ELR (cell line): ENCODE results near the gene BBIP1.
"Not testable (repeated sequence)": the region's sequence is repeated elsewhere in the genome, so short reads cannot be mapped to it uniquely, and the experiment has no call there.

Source experiments
- DNase-seq: peaks from one replicate; pipeline ENCODE4 v3.0.0-alpha.2; 2015; ENCODE audit warnings: low read depth

BBIP1 gene

DNA sequence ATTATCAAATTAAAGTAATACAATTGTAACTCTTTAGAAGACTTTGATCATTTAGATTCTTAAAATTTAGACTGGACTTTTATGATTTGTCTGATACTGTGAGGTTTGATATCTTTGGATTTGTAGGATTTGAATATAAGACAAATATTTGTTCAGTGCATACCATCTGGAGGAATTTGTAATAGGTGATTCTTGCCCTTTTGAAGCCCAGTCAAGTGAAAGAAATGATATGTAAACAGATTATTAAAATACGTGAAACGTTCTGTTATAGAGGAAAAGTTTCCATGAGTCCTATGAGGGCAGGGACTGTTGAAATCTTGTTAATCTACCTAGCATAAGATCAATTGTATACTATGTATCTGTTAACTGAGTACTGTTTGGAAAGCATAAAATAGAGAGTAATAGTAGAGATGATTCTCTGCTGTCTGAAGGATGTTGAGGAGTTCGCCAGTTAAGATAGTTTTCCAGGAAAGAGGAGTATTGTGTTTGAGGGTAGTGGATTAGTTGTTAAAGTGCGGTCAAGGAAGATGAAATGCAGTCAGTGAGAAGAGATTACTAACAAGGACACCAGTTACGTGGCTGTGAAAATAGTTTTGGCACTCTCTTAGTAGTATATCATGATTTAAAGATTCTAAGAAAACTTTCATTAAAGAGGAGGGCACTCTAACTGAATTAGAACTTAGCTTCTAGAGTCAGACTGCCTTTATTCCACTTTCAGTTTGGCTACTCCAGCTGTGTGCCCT is 32.9 kb downstream of the BBIP1 start:
- DNase-seq, result no peak

DNA sequence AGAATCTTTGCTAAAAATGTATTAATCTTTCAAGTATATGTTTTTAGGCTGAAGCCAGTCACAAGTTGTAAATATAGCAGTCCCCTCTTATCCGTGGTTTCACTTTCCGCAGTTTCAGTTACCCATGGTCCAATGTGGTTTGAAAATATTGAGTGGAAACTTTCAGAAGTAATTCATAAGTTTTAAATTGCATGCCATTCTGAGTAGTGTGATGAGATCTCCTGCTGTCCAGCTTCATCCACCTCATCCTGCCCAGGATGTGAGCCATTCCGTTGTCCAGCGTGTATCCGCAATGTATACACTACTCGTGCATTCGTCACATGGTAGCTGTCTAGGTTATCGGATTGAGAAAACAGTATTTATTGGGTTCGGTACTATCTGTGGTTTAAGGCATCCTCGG is 35.1 kb downstream of the BBIP1 start:
- DNase-seq, result no peak

DNA sequence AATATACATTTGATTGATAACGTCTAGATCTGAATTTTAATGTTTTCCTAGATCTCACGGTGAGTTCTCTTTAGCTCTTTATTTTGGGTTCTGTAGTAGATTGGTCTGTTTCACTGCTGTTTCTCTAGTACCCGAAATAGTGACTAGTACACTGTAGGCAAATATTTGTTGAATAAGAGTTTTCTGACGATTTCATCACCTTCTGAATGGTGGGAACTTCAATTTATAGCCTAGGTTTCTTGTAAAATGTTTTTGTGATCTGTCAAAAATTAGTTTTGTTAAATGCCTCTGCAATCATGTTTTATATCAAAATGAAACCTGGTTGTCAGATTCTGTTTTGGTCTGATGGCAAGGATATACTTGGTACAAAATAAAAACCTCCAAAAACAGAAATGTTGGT is 37.1 kb downstream of the BBIP1 start:
- no peak for DNase-seq

DNA sequence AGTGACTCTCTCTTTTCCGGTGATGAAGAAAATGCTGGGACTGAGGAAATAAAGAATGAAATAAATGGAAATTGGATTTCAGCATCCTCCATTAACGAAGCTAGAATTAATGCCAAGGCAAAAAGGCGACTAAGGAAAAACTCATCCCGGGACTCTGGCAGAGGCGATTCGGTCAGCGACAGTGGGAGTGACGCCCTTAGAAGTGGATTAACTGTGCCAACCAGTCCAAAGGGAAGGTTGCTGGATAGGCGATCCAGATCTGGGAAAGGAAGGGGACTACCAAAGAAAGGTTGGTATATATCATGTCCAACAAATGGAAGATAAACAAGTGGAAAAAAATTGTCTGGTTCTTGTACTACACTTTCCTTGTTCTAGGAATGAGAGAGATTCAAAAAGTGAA is 37.7 kb downstream of the BBIP1 start:
- no peak for DNase-seq

DNA sequence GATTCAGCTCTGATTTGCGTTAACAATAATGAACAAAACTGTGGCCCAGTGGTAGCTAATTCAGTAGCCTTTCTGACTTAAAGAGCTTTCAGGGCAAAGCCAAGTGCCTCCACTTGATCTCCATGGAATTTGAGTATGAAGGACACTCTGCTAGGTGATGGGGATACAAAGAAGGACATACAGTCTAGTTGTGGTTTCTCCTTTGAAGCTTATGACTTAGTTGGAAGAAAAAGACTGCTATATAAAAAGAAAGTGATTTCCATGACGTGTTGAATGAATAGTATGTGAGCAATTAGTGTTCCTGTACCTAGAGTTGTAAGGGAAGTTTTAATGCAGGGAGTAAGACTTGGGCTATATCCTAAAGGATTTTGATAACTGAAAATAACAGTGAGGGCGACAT is 39.0 kb downstream of the BBIP1 start:
- DNase-seq, result no peak

DNA sequence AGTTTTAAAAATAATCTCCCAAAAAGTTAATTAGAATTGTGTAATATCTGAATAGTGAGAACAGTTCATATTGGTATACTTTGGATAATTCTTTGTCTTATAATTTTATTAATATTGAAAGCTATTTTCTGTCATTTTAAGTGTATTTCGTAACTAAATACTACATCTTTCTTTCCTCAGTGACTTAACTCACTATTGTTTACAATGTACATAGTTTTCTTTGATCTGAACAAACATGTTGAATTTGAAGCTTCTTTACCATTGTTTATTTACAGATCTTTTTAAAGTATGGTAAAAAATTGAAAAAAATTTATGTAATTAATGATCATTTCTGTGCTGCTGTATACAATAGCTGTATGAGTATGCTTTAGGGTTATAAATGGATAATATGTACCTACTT is 42.2 kb downstream of the BBIP1 start:
- no peak for DNase-seq

DNA sequence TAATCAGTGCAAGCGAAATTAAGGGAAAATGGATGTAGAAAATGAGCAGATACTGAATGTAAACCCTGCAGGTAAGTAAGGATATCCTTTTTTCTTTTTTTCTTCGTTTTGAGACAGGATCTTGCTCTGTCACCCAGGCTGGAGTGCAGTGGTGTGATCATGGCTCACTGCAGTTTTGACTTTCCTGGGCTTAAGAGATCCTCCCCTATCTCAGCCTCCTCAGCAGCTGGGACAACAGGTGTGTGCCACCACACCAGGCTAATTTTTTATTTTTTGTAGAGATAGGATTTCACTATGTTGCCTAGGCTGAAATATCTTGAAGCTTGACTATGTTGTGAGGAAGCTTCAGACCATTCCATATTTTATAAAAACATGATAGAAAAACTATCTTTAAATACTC is 43.0 kb downstream of the BBIP1 start:
- DNase-seq, result no peak

DNA sequence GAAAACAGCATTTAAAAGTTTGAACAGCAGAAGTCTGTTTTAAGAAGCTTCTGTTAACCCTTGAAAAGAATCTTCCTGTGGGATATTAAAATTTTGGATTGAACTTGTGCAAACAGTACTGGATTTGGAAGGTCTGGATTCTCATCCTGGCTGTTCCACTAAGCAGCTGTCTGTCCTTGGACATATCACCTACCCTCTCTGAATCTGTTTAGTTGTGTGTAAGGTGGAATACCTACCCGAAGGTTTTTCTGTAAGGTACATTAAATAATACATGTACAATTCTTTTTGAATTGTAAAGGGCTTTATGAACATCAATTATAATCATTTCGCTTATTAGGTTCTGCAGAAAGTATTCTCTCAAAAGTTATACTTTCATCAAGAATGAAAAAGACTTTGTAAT is 45.0 kb downstream of the BBIP1 start:
- DNase-seq, result no peak

DNA sequence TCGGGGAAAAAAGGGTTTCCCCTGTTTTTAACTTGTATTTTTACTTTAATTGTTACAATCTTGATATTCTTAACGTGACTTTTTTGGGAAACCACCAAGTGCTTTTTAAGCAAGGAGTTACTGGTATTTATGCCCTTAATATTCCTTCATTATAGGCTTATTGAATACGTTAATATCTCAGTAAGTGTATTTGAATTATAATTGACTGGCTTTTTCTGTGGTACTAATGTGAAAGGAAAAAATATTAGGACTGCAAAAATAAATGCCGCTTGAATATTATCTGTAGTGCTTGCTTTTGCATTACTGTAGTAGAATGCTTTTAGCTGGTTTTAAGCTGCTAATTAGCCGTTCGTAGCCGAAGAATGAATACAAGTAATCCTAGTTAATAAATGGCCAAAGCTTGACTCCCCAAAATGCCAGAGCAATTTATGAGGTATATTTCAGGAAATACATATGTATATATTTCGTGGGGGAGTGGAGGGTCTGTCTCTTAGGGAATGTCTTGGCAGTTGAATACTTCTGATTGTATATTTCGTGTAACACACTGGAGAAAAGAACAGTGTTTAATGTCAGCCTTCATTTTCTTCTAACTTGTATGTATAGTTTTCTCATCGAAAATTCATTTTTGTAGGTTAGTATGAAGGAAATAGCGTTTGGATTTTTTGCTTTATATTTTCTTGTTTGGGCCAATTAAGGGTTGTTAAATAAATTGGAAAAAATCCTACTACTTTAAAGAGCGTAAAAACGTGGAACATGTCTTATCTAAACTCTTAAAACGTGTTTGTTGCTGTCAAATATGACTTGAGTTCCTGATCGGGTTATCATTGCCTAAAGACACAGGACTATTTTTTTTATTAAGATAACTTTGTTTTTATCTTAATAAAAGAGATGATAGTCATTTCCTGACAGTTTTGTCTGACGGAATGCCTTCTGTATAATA is 45.7 kb downstream of the BBIP1 start:
- DNase-seq, result peak; percentile 29

DNA sequence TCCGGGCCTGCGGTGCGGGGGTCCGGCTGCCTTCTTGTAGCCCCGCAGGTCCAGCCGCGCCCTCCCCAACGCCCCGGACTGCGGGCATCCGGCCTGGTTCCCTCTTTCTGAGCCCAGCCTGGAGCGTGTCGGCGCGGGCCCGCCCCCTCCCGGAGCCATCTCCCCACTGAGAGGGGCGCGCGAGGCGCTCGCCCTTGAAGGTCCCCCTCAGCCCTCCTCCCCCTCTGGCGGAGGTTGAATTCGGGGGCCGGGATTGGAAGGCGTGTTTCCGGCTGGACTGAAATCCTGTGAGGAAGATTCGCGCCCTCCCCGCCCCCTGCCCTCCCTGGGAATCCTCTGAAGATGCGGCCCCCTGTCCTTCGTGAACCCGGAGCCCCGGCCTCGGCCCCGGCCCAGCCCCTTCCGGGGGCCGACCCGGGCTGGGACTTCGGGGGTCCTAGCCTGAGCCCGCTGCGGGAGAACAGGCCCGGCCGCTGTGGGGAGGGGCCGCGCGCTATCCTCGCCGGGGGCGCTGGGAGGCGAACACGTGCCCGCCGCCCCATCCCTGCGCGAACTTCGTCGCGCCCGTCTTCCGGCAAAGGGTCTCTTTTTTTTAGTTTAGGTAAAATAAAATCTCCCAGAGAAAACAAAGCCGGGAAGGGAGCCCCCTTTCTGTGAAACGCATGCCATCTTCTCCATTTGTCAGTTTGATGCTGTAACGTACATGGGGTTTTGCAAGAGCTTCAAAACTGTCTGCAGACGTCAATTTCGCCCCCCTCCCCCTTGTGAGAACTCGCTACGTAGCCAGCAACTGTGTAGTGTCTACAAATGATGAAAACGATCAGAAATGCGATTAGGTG is 46.6 kb downstream of the BBIP1 start:
- peak; percentile 83 for DNase-seq

DNA sequence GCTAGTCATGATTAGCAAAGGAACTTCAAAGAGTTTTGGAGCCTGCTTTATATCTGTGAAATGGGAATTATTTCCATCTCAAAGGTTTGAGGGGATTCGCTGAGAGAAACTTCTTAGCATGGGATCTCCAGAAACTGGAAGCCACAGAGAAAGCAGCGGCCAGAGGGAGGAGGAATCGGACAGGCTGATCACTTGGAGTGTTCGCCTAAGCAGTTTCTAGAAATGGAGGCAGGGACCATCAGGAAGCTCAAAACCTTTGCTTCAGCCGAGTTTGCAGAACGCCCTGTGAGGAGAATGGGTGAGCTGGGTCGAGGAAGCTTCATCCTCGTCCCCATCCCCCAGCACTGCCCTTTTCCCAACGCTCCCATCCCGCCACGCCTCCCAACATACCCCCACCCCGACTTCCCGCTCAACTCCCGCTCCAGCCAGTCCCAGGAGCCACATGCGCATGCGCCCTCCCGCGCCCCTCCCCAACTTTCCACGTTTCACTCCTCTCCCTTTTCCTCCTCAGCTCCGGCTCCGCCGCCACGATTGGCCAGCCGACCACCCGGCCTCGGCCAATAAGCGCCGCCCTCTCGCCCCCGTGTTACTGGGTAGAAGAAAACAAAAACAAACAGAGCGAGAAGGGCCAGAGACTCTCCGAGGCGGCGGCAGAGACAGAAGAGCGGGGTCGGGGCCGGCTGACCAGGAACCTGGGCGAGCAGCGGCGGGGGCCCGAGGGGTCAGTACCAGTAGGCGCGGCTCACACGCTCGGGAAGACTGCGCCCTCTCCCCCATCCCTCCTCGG is 47.5 kb downstream of the BBIP1 start, which contains the start of gene PDCD4:
Gene PDCD4, plus strand, starts transcription at position 631 of the 787 bp plus-strand sequence. CDS start 4,100 bp downstream, outside the sequence.
- peak; percentile 98 for DNase-seq

DNA sequence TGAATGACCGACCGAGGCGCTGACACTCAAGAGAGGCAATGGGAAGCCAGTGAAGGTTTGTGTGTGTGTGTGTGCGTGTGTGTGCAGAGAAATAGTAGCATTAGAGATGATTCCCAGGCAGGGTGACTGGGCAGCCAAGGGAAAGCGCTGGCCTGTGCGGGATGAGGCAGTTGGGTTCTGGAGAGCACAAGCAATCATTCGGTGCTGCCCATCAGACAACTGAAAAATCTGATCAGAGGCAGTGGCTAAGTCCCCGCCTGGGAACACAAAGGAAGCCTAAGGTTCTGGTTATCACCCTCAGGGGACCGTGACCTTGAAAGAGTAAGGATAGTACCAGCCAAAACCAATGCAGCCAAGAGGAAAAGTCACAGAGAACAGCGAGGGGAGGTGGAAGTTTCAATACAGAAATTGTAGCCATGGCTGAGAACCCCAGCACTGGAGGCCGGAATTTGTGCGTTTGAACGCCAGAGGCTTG is 48.1 kb downstream of the BBIP1 start:
- no peak for DNase-seq

DNA sequence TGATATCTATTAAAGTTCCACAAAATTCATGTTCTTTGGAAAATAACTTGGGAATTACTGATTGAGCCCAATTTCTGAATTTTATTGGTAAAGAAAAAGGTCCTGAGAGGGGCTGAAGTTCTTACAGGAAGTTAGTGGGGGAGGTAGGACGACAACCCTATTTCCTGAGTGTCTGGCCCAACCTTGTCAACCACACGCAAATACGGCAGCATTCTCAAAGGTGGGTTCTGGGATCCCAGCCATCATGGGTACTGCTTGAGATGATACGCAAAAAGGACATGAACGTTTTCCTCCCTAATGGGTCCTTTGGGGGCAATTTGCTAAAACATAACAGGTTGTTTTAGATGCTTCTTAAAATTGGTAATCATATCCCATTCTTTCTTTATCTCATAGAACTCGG is 50.0 kb downstream of the BBIP1 start:
- DNase-seq, result no peak

DNA sequence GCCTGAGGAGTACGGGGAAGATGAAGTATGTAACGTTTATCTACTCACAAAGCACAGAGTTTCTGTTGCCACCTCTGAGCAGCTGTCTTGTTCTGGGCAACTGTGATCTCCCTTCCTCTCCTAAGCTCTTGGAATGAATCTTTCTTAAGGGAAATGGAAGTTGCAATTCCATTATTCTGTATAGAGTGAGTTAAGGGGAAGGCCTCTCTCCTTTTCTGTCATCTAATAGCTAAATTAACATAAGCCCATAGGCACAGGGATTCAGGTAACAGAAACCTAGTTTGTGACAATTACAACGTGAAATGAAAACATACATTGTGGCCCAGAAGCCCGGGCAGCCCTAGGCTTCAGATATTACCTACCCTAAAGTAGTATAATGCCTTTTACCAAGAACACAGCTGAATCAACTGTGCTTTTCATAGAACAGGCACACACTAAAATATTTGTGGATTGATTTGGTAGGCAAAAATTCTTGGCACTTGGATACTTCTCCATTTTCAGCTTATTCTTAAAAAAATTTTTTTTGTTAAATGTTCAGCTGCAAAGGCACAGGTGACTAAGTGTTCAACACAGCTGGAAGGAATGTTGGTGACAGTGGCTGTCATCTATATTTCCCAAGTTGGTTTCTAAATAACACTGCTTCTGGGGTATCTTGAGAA is 51.0 kb downstream of the BBIP1 start:
- no peak for DNase-seq

DNA sequence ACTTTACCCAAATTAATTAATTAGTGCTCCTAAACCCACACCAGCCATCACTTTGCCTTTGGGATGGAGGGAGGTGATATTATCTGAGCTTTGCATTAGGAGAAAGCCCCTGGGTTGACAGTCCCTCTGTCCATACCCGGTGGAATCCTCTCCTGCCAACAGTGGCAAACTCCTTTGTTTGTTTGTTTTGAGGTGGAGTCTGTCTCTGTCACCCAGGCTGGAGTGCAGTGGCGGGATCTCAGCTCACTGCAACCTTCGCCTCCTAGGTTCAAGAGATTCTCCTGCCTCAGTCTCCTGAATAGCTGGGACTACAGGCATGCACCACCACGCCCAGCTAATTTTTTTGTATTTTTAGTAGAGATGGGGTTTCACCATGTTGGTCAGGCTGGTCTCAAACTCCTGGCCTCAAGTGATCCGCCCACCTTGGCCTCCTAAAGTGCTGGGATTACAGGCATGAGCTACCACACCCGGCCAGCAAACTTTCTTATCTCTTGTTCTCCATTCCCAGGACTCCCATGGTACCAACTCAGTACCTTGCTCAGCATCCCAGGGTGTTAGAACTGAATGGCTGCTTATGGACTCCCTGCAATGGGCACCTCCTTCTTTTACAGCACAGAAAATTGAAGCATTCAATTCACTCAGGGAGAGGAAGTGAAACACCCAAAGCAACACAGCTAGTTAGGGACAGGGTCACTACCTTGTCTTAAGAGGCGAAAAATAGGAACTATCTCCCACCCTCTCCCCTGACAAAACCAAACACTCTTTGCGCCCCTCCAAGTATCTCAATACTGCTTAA is 51.8 kb downstream of the BBIP1 start:
- not testable (repeated sequence) for DNase-seq

DNA sequence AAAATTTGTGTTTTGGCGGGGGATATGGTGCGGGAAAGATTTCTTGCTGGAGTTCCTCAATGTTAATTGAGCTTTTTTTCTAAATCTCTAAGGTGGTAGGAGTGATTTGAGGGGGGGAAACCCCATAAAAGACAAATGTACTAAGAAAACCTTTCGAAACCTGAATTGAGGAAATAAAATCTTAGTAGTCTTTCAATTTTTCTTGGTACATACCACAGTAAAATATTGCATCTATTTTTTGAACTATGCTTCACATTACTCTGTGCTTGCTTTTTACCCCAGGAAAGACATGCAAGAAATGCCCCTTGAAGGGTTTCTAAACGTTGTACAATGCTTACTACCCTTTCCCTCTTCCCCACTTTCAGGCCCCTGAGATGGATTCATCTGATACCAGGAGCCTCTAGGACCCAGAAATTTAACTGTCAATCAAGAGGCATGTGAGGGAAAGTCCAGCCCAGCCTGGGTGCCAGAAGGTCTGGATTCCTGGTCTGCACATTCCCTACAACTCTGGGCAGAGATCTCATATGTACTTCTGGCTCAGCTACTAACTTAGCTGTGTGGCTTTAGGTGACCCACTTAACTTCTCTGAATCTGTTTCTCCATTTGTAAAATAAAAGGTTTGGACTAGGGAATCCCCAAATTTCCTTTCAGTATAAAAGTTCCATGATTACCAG is 53.0 kb downstream of the BBIP1 start:
- no peak for DNase-seq

DNA sequence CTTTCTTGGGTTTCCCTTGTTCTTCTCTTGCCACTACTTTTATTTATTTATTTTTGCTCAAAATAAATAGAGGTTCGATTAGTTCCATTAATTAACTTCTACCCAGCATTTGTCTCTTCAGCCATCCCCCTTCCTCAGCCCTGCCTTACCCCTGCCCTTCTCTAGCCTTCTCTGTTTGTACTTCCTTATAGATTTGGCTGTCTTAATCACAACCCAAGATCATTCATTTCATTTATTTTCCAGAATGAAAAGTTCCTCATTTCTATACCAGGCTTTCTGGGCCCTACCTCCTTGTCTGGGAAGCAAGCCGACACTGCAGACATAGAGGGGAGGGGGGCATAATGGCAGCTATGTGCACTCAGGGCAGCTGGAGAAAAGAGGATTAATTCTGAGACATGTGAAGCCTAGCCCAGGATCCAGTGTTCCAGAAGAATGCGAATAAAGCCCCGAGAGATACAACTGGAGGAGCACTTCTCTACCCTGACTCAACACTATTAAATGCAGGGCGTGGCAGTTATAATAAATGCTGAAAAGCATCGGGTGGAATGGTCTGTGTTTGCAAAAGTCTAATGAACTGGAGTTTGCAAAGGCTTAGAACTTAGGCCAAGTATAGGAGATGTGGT is 53.7 kb downstream of the BBIP1 start:
- peak; percentile 78 for DNase-seq

DNA sequence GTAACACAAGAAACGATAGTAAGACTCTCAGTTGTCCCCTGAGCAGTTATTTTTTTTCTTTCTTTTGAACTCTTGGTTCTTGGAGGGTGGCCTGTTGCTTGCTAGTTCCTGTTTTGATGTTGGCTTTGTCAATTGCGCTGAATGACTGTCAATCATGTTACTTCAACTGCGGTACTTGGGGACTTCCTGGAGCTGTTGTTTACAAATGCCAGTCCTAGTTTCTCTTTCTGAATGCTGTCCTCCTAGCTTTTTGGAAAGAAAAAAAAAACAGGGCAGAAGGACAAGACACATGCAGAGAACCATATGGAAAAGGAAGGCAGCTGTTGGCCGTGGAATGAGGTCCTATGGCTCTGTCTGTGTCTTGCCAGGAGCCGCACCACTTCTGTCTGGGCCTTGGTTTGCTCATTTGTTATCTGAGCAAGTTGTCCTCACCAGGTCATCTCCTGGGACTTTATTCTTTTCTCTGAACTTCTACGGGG is 54.3 kb downstream of the BBIP1 start:
- no peak for DNase-seq

DNA sequence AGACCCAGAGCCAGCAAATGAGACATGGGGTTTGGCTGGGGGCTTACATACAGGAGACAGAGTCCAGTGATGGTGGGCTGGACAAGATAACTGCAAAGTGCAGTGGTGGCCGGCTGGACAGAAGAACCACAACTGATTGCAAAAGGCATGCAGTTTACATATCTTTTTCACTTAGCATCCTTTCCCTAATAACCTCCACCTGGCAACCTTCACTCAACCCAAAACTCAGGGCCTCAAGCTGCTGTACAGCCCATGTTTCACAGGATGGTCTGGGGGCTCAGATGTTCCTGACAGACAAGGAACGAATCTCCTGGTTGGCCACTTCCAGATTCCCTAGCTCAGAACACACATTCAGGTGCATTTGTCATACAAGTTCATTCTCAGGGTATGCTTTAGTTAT is 55.0 kb downstream of the BBIP1 start:
- no peak for DNase-seq
